Esophagus muscularis mucosa (tissue), 4 donors: ENCODE data around the gene AKT1.

ENCODE experiments used
- EP300 ChIP-seq: sonication (generic); formaldehyde crosslinking; IDR thresholded peaks from one replicate; pipeline ENCODE4 v1.6.1; 2017; ENCODE audit warnings: antibody characterized with exemption
- POLR2A ChIP-seq: fragments of 450-650 bp; IDR thresholded peaks from one replicate; pipeline ENCODE4 v1.6.1; 2017; ENCODE audit warnings: antibody characterized with exemption, moderate library complexity, mild to moderate bottlenecking, low read depth
- TF ChIP-seq, protein P1 (sequence below), 3 experiments: fragments of 200-600 bp in 2 of 3; fragments of 450-650 bp in 1 of 3; sonication (generic) in 2 of 3; IDR thresholded peaks; one replicate each; pipeline ENCODE4 v1.5.1; 2017 to 2019; ENCODE audit warnings: antibody characterized with exemption in 3 of 3, mild to moderate bottlenecking in 2 of 3, moderate library complexity in 1 of 3

- TF ChIP-seq, protein P1, sequence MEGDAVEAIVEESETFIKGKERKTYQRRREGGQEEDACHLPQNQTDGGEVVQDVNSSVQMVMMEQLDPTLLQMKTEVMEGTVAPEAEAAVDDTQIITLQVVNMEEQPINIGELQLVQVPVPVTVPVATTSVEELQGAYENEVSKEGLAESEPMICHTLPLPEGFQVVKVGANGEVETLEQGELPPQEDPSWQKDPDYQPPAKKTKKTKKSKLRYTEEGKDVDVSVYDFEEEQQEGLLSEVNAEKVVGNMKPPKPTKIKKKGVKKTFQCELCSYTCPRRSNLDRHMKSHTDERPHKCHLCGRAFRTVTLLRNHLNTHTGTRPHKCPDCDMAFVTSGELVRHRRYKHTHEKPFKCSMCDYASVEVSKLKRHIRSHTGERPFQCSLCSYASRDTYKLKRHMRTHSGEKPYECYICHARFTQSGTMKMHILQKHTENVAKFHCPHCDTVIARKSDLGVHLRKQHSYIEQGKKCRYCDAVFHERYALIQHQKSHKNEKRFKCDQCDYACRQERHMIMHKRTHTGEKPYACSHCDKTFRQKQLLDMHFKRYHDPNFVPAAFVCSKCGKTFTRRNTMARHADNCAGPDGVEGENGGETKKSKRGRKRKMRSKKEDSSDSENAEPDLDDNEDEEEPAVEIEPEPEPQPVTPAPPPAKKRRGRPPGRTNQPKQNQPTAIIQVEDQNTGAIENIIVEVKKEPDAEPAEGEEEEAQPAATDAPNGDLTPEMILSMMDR (IDR thresholded peaks at IDR 0.05): no peak
- TF ChIP-seq POLR2A (no peak), EP300 (no peak)
Measured at GRCh38 chr14:104805941-104806624, 10.5 kb upstream of the AKT1 start.
